OCI-LY7 (cell line): Measurements from ENCODE around the gene TRPM8. TPM values are rescaled to one million over a fixed set of nuclear protein-coding genes. Genes with fewer than 3 reads are reported as not detected.

Source experiments
- BruUV-seq: library from RNA; stranded (reverse); fragments of 400-500 nt; replicated peaks from 2 replicates; lab custom pipeline; 2021; lab: Mats Ljungman, UMichigan
- CTCF ChIA-PET: fragments of 300-600 bp; sonication (Branson Sonifier 250); formaldehyde crosslinking; loops from one replicate; lab custom pipeline; 2022; ENCODE audit warnings: antibody characterized with exemption; ENCODE audit not compliant: unreplicated experiment; lab: Charles Lee
- POLR2A ChIA-PET: fragments of 300-600 bp; sonication (Branson Sonifier 250); formaldehyde crosslinking; loops from one replicate; lab custom pipeline; 2022; ENCODE audit warnings: antibody characterized with exemption; lab: Charles Lee
- DNase-seq: peaks from one replicate; pipeline ENCODE4 v3.0.0-alpha.2; 2015; ENCODE audit warnings: low spot score
- H2AFZ ChIP-seq: fragments of 200-600 bp; sonication (generic), shearing (Covaris generic); 2 replicates; pipeline ENCODE4 v1.6.1; 2014; ENCODE audit warnings: mild to moderate bottlenecking, antibody characterized with exemption, low read length, moderate library complexity
- H3K27ac ChIP-seq: fragments of 200-600 bp; sonication (generic); 2 replicates; pipeline ENCODE4 v1.5.1; 2014; ENCODE audit warnings: mixed run types, low read depth, mild to moderate bottlenecking, moderate library complexity, low read length, inconsistent platforms; ENCODE audit not compliant: poor library complexity, severe bottlenecking
- H3K36me3 ChIP-seq: fragments of 200-600 bp; sonication (generic); 2 replicates; pipeline ENCODE4 v1.6.1; 2014; ENCODE audit warnings: mild to moderate bottlenecking, antibody characterized with exemption, low read length, moderate library complexity, mixed read lengths; ENCODE audit not compliant: insufficient read depth
- H3K4me1 ChIP-seq: fragments of 200-600 bp; sonication (generic); 2 replicates; pipeline ENCODE4 v1.5.1; 2014; ENCODE audit warnings: mild to moderate bottlenecking, low read length; ENCODE audit not compliant: insufficient read depth, poor library complexity, severe bottlenecking
- H3K4me2 ChIP-seq: fragments of 200-600 bp; sonication (generic); 2 replicates; pipeline ENCODE4 v1.6.1; 2014; ENCODE audit warnings: mild to moderate bottlenecking, low read length
- H3K4me3 ChIP-seq: fragments of 200-600 bp; sonication (generic); 2 replicates; pipeline ENCODE4 v1.5.1; 2014; ENCODE audit warnings: mild to moderate bottlenecking, low read depth, low read length; ENCODE audit not compliant: poor library complexity, severe bottlenecking
- H3K79me2 ChIP-seq: fragments of 200-600 bp; sonication (generic); 2 replicates; pipeline ENCODE4 v1.6.1; 2016; ENCODE audit warnings: low read depth, mild to moderate bottlenecking, low read length, moderate library complexity, mixed read lengths; ENCODE audit not compliant: insufficient read depth
- H3K9me2 ChIP-seq: fragments of 200-600 bp; sonication (generic); 2 replicates; pipeline ENCODE4 v1.6.1; 2016; ENCODE audit warnings: mild to moderate bottlenecking, low read length, mixed read lengths; ENCODE audit not compliant: insufficient read depth
- H3K9me3 ChIP-seq: fragments of 200-600 bp; sonication (generic); 2 replicates; pipeline ENCODE4 v1.6.1; 2014; ENCODE audit warnings: mild to moderate bottlenecking, mixed run types, low read length, mixed read lengths
- H4K20me1 ChIP-seq: fragments of 200-600 bp; sonication (generic); 2 replicates; pipeline ENCODE4 v1.6.1; 2014; ENCODE audit warnings: mild to moderate bottlenecking, antibody characterized with exemption, low read length, moderate library complexity, mixed read lengths; ENCODE audit not compliant: insufficient read depth
- EZH2phosphoT487 ChIP-seq: fragments of 200-600 bp; sonication (generic); IDR thresholded peaks from 2 replicates; pipeline ENCODE4 v1.6.1; 2018; ENCODE audit warnings: low read depth, borderline replicate concordance, mild to moderate bottlenecking, mixed run types, antibody characterized with exemption, low read length, moderate library complexity, mixed read lengths
- intact Hi-C: fragments of 100-400 bp; cut with micrococcal nuclease; formaldehyde crosslinking; loops from one replicate; pipeline ENCODE4 v1.10.0; 2022; ENCODE audit not compliant: unreplicated experiment
- total RNA-seq, 2 experiments: library from RNA; depleted of rRNA in 1 of 2; stranded (reverse); fragments of >200 nt in 1 of 2; shearing (Covaris generic) in 1 of 2; gene quantifications; 2 replicates each; pipeline ENCODE4 v1.2.3, GENCODE V29; 2014 to 2022
- TF ChIP-seq, protein P1 (sequence below): fragments of 200-600 bp; sonication (generic); conservative IDR thresholded peaks from 2 replicates; pipeline ENCODE4 v1.5.1; 2014; ENCODE audit warnings: mild to moderate bottlenecking, antibody characterized with exemption, low read length, moderate library complexity, mixed read lengths

The TRPM8 gene
- total RNA-seq, 2 experiments from 2014 or later = not detected

DNA sequence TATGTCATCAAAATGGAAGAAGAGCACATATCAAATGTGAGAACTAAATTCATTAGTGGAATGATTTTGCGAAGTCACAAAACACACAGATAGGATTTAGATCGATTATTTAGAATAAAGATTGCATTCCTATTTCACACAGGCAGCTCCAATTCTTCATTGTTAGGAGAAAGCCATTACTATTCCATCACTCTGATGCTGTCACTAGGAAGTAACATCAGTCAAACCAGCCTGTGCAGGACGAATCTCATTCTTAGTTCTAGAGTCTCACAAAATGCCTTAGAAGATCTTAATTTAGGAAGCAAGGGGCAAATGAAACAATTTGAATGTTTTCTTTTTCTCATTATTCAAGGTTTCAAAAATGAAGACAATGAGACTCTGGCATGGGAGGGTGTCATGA, 89.3 kb downstream of the TRPM8 start:
- BruUV-seq = no TSS peak

DNA sequence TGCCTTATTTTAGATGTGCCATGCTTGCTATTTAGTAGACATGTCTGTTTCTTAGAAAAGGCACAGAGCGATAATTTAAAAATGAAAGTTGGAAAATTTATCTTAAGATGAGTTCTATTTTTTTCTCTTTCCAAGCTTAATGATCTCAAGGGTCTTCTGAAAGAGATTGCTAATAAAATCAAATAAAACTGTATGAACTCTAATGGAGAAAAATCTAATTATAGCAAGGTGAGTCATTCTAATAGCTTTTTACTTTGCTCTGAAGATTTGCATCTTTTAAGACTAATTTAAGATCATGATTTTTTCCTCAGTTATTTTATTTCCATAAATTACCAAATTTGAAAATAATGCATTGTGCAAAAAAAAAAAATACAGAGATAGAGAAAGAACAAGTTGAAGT, 97.3 kb downstream of the TRPM8 start:
- Histone ChIP-seq H2AFZ (no peak overlapping the region), H3K36me3 (no peaks in the 10 kb centered on the region), H3K4me2 (no peak overlapping the region), H3K27ac (no peak overlapping the region), H3K4me1 (no peaks in the 10 kb centered on the region), H4K20me1 (no peaks in the 10 kb centered on the region), H3K9me2 (no peaks in the 10 kb centered on the region), H3K79me2 (no peaks in the 10 kb centered on the region), H3K9me3 (no peaks in the 10 kb centered on the region), H3K4me3 (no peak overlapping the region)
- BruUV-seq = no TSS peak
- intact Hi-C loops = no loop called here
- POLR2A ChIA-PET = interaction anchor here (0.7 kb wide), 2 partner anchors 67 to 417 kb away, joined by 3 read pairs; no protein-coding TSS in a partner anchor
- TF ChIP-seq EZH2phosphoT487 = no peak
- TF ChIP-seq, protein P1, sequence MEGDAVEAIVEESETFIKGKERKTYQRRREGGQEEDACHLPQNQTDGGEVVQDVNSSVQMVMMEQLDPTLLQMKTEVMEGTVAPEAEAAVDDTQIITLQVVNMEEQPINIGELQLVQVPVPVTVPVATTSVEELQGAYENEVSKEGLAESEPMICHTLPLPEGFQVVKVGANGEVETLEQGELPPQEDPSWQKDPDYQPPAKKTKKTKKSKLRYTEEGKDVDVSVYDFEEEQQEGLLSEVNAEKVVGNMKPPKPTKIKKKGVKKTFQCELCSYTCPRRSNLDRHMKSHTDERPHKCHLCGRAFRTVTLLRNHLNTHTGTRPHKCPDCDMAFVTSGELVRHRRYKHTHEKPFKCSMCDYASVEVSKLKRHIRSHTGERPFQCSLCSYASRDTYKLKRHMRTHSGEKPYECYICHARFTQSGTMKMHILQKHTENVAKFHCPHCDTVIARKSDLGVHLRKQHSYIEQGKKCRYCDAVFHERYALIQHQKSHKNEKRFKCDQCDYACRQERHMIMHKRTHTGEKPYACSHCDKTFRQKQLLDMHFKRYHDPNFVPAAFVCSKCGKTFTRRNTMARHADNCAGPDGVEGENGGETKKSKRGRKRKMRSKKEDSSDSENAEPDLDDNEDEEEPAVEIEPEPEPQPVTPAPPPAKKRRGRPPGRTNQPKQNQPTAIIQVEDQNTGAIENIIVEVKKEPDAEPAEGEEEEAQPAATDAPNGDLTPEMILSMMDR = no peak
- CTCF ChIA-PET = no interaction called here
- DNase-seq = no peak

More for the DNA sequence above, 89.3 kb downstream of the TRPM8 start:
- Histone ChIP-seq H3K9me3 (no peaks in the 10 kb centered on the region), H3K4me2 (no peak overlapping the region), H2AFZ (no peak overlapping the region), H3K27ac (no peak overlapping the region), H3K4me1 (no peaks in the 10 kb centered on the region), H3K79me2 (no peaks in the 10 kb centered on the region), H3K9me2 (no peaks in the 10 kb centered on the region), H3K36me3 (no peaks in the 10 kb centered on the region), H4K20me1 (no peaks in the 10 kb centered on the region), H3K4me3 (no peak overlapping the region)
- no peak for DNase-seq
- TF ChIP-seq EZH2phosphoT487 = no peak
- TF ChIP-seq, protein P1 = no peak
- intact Hi-C loops = no loop called here
- CTCF ChIA-PET = no interaction called here
- POLR2A ChIA-PET = no interaction called here

DNA sequence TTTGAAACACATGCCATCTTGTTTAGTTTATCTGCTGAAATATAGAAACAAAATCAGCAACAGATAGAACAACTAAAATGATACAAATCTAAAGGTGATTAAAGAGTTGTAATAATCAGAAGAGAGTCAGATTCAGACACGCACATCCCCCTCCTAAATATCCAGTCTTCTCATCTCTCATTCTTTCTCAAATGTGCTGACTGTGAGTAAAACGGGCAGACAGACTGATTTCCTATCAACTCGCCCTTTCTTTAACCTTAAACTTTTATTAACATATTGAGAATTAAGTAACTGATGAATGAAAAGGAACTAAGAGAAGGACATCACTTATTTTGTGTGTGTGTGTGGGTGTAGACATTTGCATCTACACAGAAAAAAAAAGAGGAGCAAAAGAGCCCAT, 98.7 kb downstream of the TRPM8 start:
- CTCF ChIA-PET = no interaction called here

More for the DNA sequence above, 98.7 kb downstream of the TRPM8 start:
- no TSS peak for BruUV-seq
- H3K4me2 ChIP-seq = no peak overlapping the region
- no peaks in the 10 kb centered on the region for H3K79me2 ChIP-seq
- POLR2A ChIA-PET = no interaction called here
- no peak overlapping the region for H3K4me3 ChIP-seq
- intact Hi-C loops = no loop called here
- no peaks in the 10 kb centered on the region for H4K20me1 ChIP-seq
- H3K27ac ChIP-seq = no peak overlapping the region
- H3K9me2 ChIP-seq = no peaks in the 10 kb centered on the region
- H3K9me3 ChIP-seq = no peaks in the 10 kb centered on the region
- H3K4me1 ChIP-seq = no peaks in the 10 kb centered on the region
- no peak for DNase-seq
- no peaks in the 10 kb centered on the region for H3K36me3 ChIP-seq
- H2AFZ ChIP-seq = no peak overlapping the region
- TF ChIP-seq, protein P1 = no peak
- TF ChIP-seq EZH2phosphoT487 = no peak
